ENCODE data around the gene NMNAT2.

- TF ChIP-seq CTCF (IDR thresholded peaks at IDR 0.05; ENCODE audit: low read depth, low read length): no peak
- TF ChIP-seq EZH2phosphoT487 (IDR thresholded peaks at IDR 0.05; ENCODE audit: low read depth): no peak
Measured at GRCh38 chr1:183323849-183324683, 94.1 kb downstream of the NMNAT2 start.

Data from OCI-LY3 (cell line).